ENCODE data around the gene MACROD2.

Gene MACROD2

DNA sequence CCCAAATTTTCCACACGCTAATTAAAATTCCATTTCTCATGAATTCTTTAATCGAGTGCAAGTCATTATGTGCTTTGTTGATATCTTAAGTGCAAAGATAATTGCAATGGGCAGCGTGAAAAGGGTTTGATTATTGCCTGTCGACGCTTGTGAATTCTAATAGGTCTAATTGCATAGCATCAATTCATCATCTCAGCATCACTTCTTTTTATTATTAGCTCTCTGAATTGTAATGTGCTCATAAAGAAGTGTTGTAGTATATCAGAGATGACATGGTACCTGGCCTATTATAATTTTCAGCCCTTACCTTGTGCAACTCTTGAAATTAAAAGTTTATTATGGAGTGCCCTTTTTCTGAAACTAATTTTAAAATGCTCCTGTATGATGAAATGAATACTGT lies 1208.9 kb downstream of the MACROD2 start:
- DNase-seq: no peak

GRCh38 chr20:15205028-15205427 lies 1209.7 kb downstream of the MACROD2 start:
- no peak for DNase-seq

GRCh38 chr20:15205719-15206118 lies 1210.4 kb downstream of the MACROD2 start:
- no peak for DNase-seq

- DNase-seq: no peak
Measured at GRCh38 chr20:15209537-15209936, 1214.2 kb downstream of the MACROD2 start.

DNA sequence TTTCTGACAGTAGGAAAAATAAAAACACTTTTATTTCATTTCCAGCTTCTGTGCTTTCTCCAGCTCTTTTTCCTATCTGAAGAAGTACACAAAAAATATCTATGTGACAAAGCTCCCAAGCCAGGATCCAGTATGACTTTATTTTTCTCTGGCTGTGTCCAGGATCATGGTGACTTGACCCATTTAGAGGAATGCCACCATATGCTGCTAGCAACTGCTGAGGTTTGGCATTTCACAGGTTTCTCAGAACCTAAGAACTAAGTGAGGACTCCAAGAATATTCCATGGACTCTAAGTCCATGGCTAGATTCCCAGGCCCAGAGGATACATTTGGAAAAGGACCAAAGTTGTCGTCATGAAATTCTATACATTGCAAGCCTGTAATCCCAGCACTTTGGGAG lies 1218.7 kb downstream of the MACROD2 start:
- no peak for DNase-seq

DNA sequence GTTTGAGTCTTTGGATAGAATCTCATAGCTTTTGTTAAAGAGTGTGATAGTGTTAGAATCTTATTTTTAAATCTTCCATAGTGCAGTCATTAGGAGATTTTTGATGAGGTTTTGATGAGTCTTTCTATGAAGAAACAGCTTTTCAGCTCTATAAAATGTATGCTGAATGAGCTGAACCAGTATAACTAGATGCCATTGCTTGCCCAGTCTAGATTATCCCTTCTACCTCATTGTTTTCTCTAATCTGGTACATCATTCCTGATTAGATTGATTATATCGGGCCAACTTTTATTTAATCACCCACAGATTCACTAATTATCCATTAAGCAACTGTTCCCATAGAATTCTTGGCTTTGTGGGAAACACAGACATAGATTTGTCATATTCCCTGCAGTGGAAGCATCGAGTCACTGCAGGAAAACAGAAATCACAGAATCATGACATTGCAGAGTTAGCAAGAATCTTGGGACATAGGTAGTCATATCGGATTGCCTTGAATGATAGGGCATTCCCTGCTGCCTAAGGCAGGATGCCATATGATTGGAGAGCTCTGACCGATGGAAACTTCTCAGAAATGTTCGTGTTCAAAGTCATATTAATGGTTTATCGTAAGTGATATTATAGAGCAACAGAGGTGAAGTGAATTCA lies 1224.8 kb downstream of the MACROD2 start:
- no peak for DNase-seq

DNA sequence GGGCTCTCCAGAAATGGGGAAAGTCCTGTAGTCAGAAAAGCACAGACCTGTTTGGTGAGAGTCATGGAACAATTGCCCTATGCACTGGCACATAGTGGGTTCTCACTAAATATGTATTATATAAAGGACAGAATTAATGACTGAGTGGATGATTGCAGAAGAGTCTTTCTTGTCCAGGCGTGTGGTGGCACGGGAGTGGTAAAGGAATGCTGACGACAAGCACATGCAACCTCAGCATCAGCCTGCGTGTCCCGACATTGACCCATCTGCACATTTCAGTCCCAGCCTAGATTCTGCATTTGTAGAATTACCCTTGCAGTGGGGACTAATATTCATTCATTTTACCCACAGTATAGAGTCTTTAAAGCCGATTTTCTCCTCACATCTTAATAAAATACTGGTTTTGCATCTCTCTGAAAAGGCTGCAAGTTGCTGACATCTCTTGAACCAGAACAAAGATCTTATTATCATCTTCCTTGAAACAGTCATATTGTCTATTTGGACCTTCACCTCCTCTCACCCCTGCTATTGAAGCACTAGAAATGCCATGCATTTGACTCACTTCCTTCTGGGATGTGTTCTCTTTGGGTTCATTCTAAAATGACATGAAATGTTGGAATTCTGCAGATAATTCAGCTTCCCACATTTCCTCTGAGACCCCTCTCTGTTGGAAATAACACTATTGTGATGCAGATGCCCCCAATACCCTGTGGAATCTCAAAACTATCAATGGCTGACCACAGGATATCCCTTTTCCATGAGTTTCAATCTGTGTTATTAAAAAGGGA lies 1225.7 kb downstream of the MACROD2 start:
- DNase-seq: no peak

DNA sequence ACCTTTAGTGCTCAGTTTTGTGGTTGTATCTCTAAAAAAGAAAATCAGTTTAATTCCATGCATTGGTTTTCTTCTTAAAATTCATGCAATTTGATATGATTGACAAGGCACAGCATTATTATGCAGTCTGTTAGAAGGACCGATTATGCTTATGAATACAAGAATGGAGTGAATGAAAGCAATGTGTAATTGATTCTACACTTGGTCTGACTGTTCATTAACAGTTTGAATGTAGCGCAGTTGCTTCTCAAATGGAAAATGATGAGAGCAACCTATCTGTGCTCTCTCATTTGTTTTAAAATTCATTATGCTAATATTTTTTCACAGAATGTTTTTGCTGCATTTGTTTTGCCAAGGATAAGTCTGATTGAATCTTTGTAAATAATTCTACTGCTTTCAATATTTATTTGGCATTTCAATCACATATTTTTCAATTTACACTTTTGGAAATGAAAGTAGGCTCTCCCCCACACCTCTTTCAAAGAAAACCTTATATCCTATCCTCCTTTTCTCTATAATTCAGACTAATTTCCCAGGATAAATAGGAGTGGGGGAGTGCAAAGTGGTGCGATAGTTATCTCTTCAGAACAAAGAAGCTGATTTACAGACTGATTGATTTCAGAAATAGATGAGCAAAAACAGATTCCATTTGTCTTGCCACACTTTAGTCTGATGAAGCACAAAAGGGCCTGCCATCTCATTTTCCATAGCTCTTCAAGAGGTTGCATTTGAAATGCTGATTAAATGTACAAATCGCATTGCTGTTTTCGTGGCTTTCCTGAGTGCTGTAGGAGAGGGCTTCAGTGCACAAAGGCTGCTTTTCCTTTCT lies 1227.4 kb downstream of the MACROD2 start:
- DNase-seq: no peak

GRCh38 chr20:15224199-15224598 lies 1228.9 kb downstream of the MACROD2 start:
- DNase-seq: no peak

GRCh38 chr20:15227102-15227501 lies 1231.8 kb downstream of the MACROD2 start:
- no peak for DNase-seq

DNA sequence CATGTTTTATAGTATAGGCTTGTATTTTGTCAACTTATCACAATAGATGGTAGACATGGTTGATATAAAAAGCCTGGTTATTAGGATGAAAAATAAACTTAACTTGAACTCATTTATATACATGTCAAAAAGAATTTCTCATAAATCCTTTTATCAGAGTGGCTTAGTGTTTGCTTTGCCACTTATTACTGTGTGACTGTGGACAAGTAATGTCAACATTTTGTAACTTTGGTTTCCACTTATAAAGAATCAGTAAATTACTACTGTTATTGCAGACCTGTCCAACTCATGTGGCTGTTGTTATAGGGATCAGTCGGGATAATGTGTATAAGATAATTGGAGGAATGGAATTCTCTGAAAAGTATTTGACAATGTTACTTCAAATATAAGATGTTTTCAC lies 1236.9 kb downstream of the MACROD2 start:
- DNase-seq: no peak

- no peak for DNase-seq
Measured at GRCh38 chr20:15235471-15236198, 1240.3 kb downstream of the MACROD2 start.

DNA sequence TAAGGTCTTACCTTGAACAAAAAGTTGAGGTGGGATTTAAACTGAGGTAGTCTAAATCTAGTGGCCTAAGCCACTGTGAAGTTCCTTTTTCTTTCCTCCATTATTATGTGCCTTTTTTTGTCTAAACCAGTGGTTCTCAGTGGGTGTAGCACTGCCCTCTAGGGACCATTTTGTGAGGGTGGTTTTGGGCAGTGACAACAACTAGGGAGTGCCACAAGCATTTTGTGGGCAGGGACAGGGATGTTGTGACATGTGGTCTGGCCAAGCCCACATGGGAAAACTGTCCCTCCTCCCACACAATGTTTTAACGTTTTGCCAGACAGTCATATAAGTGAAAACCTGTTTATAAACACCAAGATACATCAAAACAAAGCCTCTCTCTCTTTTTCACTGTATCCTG lies 1241.5 kb downstream of the MACROD2 start:
- DNase-seq: no peak

GRCh38 chr20:15239542-15240206 lies 1244.4 kb downstream of the MACROD2 start:
- no peak for DNase-seq

DNA sequence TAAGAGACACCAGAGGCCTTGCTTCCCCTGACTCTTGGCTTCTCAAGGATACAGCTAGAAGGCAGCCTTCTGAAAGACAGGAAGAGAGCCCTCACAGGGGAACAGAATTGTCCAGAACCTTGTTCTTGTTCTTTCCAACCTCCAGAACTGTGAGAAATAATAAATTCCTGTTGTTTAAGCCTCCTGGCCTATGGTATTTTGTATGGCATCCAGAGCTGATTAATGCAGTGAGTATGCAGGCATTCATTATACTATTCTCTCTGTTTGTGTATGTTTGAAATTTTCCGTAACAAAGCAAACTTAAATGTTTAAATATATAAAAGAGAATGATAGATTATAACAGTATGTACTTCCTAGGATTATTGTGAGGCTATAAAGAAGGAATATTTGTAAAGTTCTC lies 1245.5 kb downstream of the MACROD2 start:
- no peak for DNase-seq

GRCh38 chr20:15241681-15242080 lies 1246.4 kb downstream of the MACROD2 start:
- DNase-seq: no peak

DNA sequence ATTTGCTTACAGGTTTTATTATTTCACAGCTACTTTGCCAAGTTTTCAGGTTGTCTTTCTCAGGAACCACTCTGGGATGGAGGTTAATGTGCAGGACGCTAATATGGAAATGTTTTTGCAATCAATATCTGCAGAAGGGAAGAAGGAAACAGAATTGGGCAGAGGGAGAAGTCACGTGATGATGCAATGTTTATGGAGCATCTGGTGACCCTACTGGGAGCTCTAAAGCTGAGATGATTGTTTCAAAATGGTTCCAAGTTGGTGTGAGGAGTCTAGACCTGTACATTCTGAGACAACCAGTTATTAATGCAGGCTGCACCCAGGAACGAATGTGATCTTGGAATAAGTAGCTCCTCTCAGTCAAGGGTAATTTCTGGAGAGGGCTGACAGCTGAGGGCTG lies 1247.5 kb downstream of the MACROD2 start:
- DNase-seq: no peak

DNA sequence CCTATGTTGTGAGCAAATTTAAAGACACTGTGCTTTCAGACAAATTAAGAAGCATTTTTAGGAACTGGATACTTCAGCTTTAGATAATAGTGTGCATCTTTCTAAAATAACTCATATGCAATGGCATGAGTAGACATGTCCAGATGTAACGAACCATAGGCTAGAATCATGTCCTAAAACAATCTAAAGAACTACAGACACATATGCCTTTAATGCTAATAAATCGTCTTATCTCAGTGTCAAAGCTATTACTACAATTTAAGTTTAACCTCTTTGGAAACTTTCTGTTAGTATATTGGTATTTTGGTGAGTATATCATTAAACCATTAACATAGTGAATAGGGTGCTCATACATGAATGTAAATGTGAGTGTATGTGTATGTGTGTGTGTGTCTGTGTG lies 1250.6 kb downstream of the MACROD2 start:
- no peak for DNase-seq

- no peak for DNase-seq
Measured at GRCh38 chr20:15248618-15249395, 1253.5 kb downstream of the MACROD2 start.

- DNase-seq: no peak
Measured at GRCh38 chr20:15251171-15251570, 1255.9 kb downstream of the MACROD2 start.

GRCh38 chr20:15252304-15252703 lies 1257.0 kb downstream of the MACROD2 start:
- no peak for DNase-seq

GRCh38 chr20:15253431-15253830 lies 1258.1 kb downstream of the MACROD2 start:
- DNase-seq: no peak
